Panc1 (cell line): ENCODE data around the gene ANO3.

Experiments
- POLR2AphosphoS5 ChIP-seq: IDR thresholded peaks from 2 replicates; pipeline ENCODE4 v1.6.1; 2012; ENCODE audit warnings: mild to moderate bottlenecking, low read depth, low read length, moderate library complexity
- SIN3A ChIP-seq: IDR thresholded peaks from 2 replicates; pipeline ENCODE4 v1.6.1; 2012; ENCODE audit warnings: low read depth, mild to moderate bottlenecking, low read length, moderate library complexity, borderline replicate concordance; ENCODE audit not compliant: insufficient read depth
- TF ChIP-seq, protein P1 (sequence below): fragments of 450-650 bp; IDR thresholded peaks from 2 replicates; pipeline ENCODE4 v1.5.1; 2017; ENCODE audit warnings: mild to moderate bottlenecking

GRCh38 chr11:26333906-26334305 is 2.0 kb downstream of the ANO3 start:
- TF ChIP-seq, protein P1, sequence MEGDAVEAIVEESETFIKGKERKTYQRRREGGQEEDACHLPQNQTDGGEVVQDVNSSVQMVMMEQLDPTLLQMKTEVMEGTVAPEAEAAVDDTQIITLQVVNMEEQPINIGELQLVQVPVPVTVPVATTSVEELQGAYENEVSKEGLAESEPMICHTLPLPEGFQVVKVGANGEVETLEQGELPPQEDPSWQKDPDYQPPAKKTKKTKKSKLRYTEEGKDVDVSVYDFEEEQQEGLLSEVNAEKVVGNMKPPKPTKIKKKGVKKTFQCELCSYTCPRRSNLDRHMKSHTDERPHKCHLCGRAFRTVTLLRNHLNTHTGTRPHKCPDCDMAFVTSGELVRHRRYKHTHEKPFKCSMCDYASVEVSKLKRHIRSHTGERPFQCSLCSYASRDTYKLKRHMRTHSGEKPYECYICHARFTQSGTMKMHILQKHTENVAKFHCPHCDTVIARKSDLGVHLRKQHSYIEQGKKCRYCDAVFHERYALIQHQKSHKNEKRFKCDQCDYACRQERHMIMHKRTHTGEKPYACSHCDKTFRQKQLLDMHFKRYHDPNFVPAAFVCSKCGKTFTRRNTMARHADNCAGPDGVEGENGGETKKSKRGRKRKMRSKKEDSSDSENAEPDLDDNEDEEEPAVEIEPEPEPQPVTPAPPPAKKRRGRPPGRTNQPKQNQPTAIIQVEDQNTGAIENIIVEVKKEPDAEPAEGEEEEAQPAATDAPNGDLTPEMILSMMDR, result no peak
- TF ChIP-seq POLR2AphosphoS5 (no peak), SIN3A (no peak)
